Muscle of leg (tissue), 11 donors: Measurements from ENCODE around the gene KHDC1. TPM values are rescaled to one million over a fixed set of nuclear protein-coding genes. Genes with fewer than 3 reads are reported as not detected.

ENCODE experiments used
- DNase-seq: peaks from one replicate; pipeline ENCODE4 v3.0.0; 2013
- H3K27ac ChIP-seq: one replicate; pipeline ENCODE4 v1.5.1; 2013; ENCODE audit warnings: mild to moderate bottlenecking, low read length, control low read depth
- H3K27me3 ChIP-seq: one replicate; pipeline ENCODE4 v1.6.1; 2013; ENCODE audit warnings: low read length; ENCODE audit not compliant: control insufficient read depth, insufficient read depth
- H3K36me3 ChIP-seq: one replicate; pipeline ENCODE4 v1.6.1; 2013; ENCODE audit warnings: low read length; ENCODE audit not compliant: control insufficient read depth, insufficient read depth
- H3K4me1 ChIP-seq: one replicate; pipeline ENCODE4 v1.6.1; 2013; ENCODE audit warnings: low read length; ENCODE audit not compliant: control insufficient read depth, insufficient read depth
- H3K4me3 ChIP-seq: one replicate; pipeline ENCODE4 v1.5.1; 2013; ENCODE audit warnings: low read length, control low read depth
- H3K9me3 ChIP-seq: replicated peaks from 2 replicates; pipeline ENCODE4 v1.6.1; 2013; ENCODE audit warnings: low read depth, low read length; ENCODE audit not compliant: control insufficient read depth
- WGBS: methylation state at CpG from one replicate; pipeline ENCODE4 v1.1.5; 2013; ENCODE audit warnings: missing lambda C conversion rate; ENCODE audit not compliant: insufficient coverage; 5-methylcytosine and 5-hydroxymethylcytosine counted together
- polyA plus RNA-seq, 8 donors: library from polyadenylated mRNA; unstranded; fragments of 120-200 nt; gene quantifications; one replicate each; pipeline versions ENCODE4 v1.2.1 to v1.2.3, GENCODE V29; 2013; ENCODE audit warnings: inconsistent platforms in 1 of 8, low replicate concordance in 1 of 8; ENCODE audit not compliant: insufficient read length in 8 of 8, insufficient read depth in 1 of 8
- total RNA-seq: library from RNA; stranded (reverse); fragments of 120-200 nt; gene quantifications from one replicate; pipeline ENCODE4 v1.2.4, GENCODE V29; 2013

Gene KHDC1
- total and polyA plus RNA-seq, 9 donors = 2.3 to 7.0 (median 4.8) TPM

DNA sequence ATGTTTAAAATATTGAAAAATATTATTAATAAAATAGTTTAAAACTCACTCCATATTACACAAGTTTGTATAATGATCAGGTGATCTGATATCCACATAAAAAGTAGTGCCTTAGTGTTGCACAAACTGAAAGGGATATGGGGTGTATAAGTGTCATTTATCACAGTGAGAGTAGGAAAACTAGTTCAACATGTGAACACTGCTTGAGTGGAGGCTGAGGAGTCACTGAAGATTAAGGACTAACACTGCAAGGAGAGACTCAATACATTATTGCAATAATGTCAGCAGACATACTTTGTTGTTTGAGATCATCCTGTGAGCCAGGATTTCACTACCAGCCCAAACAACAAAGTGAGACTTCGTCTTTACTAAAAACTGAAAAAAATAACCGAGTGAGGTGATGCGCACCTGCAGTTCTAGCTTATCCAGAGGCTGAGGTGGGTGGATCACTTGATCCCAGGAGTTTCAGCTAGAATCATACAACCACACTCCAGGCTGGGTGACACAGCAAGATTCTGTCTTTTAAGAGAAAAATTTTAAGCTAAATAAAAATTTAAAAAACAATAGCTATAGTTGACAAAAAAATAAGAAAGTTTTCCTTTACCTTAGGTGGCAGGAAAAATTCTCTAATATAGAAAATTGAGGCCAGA is 35.3 kb downstream of the KHDC1 start:
- no peak for DNase-seq
- Histone ChIP-seq H3K36me3 (no peaks in the 10 kb centered on the region), H3K27me3 (no peaks in the 10 kb centered on the region), H3K4me3 (no peak overlapping the region), H3K27ac (no peak overlapping the region), H3K4me1 (no peaks in the 10 kb centered on the region), H3K9me3 (no peaks in the 10 kb centered on the region)
- no CpG with 5 or more reads among the region's 3 CpGs for WGBS

DNA sequence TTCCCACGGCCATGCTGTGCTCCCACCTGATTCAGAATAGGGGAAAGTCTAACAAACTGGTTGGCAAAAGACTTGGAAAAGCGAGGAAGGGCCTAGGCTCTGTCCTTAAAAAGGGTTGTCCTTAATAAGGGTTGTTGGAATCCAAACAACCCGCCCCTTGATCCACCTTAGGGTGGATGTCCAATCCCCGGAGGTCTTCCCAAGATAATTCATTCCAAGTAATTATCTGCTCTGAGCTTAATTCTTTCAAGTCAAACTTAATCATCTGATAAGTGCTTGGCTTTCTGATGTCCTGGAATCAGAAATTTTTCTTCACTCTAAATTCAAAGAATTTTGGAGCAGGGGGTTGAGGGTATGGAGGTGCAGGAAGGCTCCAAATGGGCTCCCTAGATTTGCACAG is 37.6 kb downstream of the KHDC1 start, which contains the start of gene KHDC1L:
TSS of gene KHDC1L (minus strand) at position 101 of the 400 bp plus-strand sequence. CDS start at position 13, 88 bp downstream.
- Histone ChIP-seq H3K27ac (no peak within 1 kb of the TSS), H3K9me3 (no peaks in the 10 kb centered on the region), H3K4me3 (no peak within 1 kb of the TSS), H3K27me3 (no peaks in the 10 kb centered on the region), H3K4me1 (no peaks in the 10 kb centered on the region), H3K36me3 (no peaks in the 10 kb centered on the region)
- no peak for DNase-seq
- WGBS = 82% methylated on average over 3 of the region's 4 CpGs

DNA sequence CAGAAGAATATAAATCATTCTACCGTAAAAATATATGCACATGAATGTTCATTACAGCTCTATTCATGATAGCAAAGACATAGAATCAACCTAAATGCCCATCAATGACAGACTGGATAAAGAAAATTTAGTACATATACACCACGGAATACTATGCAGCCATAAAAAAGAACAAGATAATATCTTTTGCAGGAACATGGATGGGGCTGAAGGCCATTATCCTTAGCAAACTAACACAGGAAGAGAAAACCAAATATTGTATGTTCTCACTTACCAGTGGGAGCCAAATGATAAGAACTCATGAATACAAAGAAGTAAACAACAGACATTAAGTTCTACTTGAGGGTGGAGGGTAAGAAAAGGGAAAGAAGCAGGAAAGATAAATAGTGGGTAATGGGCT is 46.1 kb downstream of the KHDC1 start:
- no peaks in the 10 kb centered on the region for H3K9me3 ChIP-seq
- DNase-seq = no peak
- no peaks in the 10 kb centered on the region for H3K4me1 ChIP-seq
- no peak overlapping the region for H3K27ac ChIP-seq
- H3K27me3 ChIP-seq = no peaks in the 10 kb centered on the region
- H3K4me3 ChIP-seq = no peak overlapping the region
- no peaks in the 10 kb centered on the region for H3K36me3 ChIP-seq
- WGBS = no CpG with 5 or more reads among the region's 2 CpGs

DNA sequence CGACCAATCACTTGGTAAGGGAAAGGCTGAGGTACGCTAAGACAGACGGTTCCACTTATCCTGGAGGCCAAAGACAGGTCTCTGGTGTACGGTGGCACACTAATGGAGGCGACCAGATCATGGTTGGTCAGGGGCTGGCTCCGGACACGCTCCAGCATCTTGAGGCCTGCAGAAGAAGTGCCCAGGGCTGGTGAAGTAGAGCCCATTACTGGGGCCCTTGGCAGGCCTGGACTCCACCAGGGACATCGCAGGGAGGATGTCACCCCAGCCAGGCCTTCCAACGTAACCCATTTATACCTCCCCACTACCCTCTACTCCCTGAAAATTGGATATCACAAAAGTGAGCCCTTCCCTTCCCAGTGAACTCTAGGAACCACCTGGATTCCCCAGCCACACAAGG is 53.9 kb downstream of the KHDC1 start:
- Histone ChIP-seq H3K4me1 (no peaks in the 10 kb centered on the region), H3K9me3 (no peaks in the 10 kb centered on the region)
- 67% methylated on average over 7 of the region's 9 CpGs for WGBS

DNA sequence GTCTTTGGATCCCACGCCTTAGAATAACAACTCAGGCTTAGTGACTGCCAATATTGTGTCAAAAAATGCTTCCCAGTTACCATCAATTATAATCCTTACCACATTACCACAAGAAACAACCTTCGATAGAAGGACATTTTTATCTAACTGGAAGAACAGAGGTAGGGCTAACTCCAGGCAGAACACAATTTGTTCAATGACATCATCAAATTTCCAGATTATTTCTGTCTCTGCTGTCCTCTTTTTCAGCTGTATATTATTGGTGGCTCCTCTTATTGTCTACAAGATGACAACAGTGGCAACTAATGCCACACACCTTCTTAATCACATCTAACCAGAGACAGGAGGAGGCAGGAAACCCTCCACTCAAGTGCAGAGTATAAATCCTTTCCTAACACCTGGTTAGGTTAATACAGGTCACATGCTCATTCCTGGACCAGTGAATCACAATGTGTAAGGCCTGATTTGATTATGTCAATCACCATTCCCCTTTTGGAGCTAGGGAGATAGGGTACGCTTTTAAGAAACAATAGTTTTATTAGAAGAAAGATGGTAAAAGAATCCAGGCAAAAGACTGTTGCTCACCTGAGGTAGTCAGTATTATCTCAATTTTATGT is 55.7 kb downstream of the KHDC1 start:
- Histone ChIP-seq H3K27me3 (no peaks in the 10 kb centered on the region), H3K4me1 (no peaks in the 10 kb centered on the region), H3K36me3 (no peaks in the 10 kb centered on the region), H3K4me3 (no peak overlapping the region), H3K9me3 (no peaks in the 10 kb centered on the region), H3K27ac (no peak overlapping the region)
- 70% methylated on average over 1 of the region's 3 CpGs for WGBS
- no peak for DNase-seq

More for the DNA sequence above, 53.9 kb downstream of the KHDC1 start:
- Histone ChIP-seq H3K27ac (no peak overlapping the region), H3K27me3 (no peaks in the 10 kb centered on the region), H3K4me3 (no peak overlapping the region), H3K36me3 (no peaks in the 10 kb centered on the region)
- DNase-seq = no peak

DNA sequence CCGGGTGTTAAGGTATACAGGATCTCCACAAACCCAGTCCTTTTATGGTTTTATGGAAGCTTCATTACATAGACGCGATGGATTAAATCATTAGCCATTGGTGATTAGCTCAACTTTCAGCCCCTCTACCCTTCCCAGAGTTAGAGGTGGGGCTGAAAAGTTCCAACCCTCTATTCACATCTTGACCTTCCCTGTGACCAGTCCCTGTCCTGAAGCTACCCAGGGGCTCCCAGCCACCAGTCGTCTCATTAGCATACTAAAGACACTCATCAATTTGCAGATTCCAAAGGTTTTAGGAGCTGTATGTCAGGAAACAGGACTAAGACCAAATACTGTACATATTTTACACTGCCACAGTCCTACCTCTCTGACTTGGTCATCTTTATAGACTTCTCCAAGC is 58.7 kb downstream of the KHDC1 start:
- 68% methylated on average over 3 of the region's 4 CpGs for WGBS
- Histone ChIP-seq H3K27ac (no peak overlapping the region), H3K9me3 (no peaks in the 10 kb centered on the region), H3K4me1 (no peaks in the 10 kb centered on the region), H3K36me3 (no peaks in the 10 kb centered on the region), H3K4me3 (no peak overlapping the region), H3K27me3 (no peaks in the 10 kb centered on the region)
- DNase-seq = no peak

DNA sequence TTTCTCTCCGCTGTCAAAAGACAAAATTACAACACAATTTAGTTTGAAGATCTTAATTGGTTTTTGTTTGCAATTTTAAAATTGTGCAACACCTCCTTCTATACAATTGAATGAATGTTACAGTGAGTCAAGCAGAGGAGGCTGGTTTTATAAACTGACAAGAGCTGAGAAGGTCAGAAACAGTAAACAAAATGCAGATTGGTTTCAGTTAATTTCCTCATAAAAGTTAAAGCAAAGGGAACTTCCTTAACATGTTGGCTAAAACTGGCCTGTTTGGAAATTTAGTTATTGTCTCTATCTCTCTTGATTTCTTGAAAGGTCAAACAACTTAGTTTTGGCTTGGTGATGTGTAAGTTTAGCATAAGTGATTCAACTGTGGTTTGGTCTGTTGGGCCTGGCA is 59.9 kb downstream of the KHDC1 start:
- H3K4me1 ChIP-seq = no peaks in the 10 kb centered on the region
- H3K27me3 ChIP-seq = no peaks in the 10 kb centered on the region
- H3K9me3 ChIP-seq = no peaks in the 10 kb centered on the region
- no peaks in the 10 kb centered on the region for H3K36me3 ChIP-seq
- DNase-seq = no peak
- H3K4me3 ChIP-seq = no peak overlapping the region
- H3K27ac ChIP-seq = no peak overlapping the region
- WGBS = no CpG with 5 or more reads among the region's 1 CpG

DNA sequence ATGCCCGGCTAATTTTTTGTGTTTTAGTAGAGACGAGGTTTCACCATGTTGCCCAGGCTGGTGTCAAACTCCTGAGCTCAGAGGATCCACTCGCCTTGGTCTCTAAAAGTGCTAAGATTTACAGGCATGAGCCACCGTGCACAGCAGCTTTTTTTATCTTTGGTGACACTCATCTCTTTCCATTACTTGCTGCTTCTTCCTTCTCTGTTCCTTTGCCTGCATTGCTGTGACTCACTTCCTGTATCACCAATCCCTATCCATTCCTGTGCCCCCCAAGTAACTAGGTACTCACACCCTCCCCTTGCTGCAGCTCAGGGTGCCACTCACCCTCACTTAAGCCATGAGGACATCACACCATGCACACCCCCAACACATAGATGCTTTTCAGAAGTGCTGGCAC is 62.3 kb downstream of the KHDC1 start:
- DNase-seq = no peak
- no peaks in the 10 kb centered on the region for H3K4me1 ChIP-seq
- no peaks in the 10 kb centered on the region for H3K27me3 ChIP-seq
- no peaks in the 10 kb centered on the region for H3K36me3 ChIP-seq
- no peak overlapping the region for H3K27ac ChIP-seq
- 76% methylated on average over 4 of the region's 4 CpGs for WGBS
- H3K4me3 ChIP-seq = no peak overlapping the region
- no peaks in the 10 kb centered on the region for H3K9me3 ChIP-seq

DNA sequence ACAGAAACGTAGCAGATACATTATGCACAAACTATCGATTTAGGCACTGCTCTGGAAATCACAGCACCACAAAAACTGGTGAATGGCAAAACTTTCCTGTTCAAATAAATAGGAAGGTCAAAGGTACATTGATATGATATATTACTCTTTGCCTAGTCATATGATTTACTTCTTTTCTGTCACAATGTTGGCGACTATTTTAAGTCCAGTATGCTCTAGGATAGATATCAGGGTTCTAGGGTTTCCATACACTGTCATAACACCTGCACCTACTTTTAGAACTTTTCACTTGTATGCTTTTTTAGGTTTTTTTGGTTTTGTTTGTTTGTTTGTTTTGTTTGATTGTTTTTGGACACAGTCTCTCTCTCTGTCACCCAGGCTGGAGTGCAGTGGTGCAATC is 62.7 kb downstream of the KHDC1 start:
- Histone ChIP-seq H3K27ac (no peak overlapping the region), H3K27me3 (no peaks in the 10 kb centered on the region), H3K4me1 (no peaks in the 10 kb centered on the region), H3K9me3 (no peaks in the 10 kb centered on the region), H3K4me3 (no peak overlapping the region), H3K36me3 (no peaks in the 10 kb centered on the region)
- WGBS = no CpG with 5 or more reads among the region's 3 CpGs
- no peak for DNase-seq

DNA sequence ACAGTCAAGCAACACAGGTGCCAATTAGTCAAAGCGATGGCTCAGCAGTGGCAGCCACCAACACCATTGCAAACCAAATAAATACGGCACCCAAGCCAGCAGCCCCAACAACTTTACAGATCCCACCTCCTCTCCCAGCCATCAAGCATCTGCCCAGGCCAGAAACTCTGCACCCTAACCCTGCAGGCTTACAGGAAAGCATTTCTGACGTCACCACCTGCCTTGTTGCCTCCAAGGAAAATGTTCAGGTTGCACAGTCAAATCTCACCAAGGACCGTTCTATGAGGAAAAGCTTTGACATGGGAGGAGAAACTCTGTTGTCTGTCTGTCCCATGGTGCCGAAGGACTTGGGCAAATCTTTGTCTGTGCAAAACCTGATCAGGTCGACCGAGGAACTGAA is 68.3 kb downstream of the KHDC1 start:
- Histone ChIP-seq H3K9me3 (no peaks in the 10 kb centered on the region), H3K36me3 (no peaks in the 10 kb centered on the region), H3K4me3 (no peak overlapping the region), H3K27me3 (no peaks in the 10 kb centered on the region), H3K27ac (no peak overlapping the region), H3K4me1 (no peaks in the 10 kb centered on the region)
- no peak for DNase-seq
- 91% methylated on average over 7 of the region's 7 CpGs for WGBS
